Measurements from ENCODE around the gene PBX4. TPM values are rescaled to one million over a fixed set of nuclear protein-coding genes. Genes with fewer than 3 reads are reported as not detected.
A peak's percentile ranks its signal among the peaks of the same experiment; 100 is the strongest.

The PBX4 gene
- total and polyA plus RNA-seq, 11 donors: 0.43 to 0.69 (median 0.53) TPM; not detected in 8

DNA sequence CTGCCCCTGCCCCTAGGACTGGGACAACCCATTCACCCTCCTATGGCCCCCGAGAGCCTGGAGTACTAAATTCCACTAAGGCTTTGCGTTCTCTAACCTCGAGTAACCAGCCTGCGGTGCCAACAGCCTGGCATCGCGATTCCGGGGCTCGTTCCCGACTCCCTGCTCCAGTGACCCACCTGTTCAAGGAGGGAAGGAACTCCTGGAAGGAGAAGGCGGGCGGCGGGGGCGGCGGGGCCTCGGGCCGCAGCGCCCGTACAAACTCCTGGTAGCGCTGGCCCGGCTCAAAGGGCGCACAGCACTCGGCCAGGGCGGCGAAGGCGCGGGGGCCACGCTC lies 18.7 kb upstream of the PBX4 start:
- H3K36me3 ChIP-seq: peaks cover 0 to 90% (median 10%) of the 10 kb centered on the region in 9 donors

GRCh38 chr19:19636573-19637185 lies 18.2 kb upstream of the PBX4 start:
- no peak for TF ChIP-seq CTCF (IDR thresholded peaks at IDR 0.05)
- no peak for TF ChIP-seq POLR2A (IDR thresholded peaks at IDR 0.05)
- peaks cover 0 to 92% (median 10%) of the 10 kb centered on the region in 9 donors for H3K36me3 ChIP-seq

More for the DNA sequence above, 18.7 kb upstream of the PBX4 start:
- ATAC-seq: no peak
- DNase-seq: no peak
- Histone ChIP-seq H3K27ac (no peak overlapping the region), H3K4me1 (no peaks in the 10 kb centered on the region), H3K4me3 (no peak overlapping the region), H3K27me3 (no peaks in the 10 kb centered on the region), H3K9me3 (no peaks in the 10 kb centered on the region)
- WGBS, 4 donors: 67 to 76% (median 72%) methylated on average over 25 to 27 of the region's 27 CpGs
- intact Hi-C loops (cut with DNase I): no loop called here
- TF ChIP-seq POLR2A (IDR thresholded peaks at IDR 0.05): no peak
- no peak for TF ChIP-seq CTCF (IDR thresholded peaks at IDR 0.05)

DNA sequence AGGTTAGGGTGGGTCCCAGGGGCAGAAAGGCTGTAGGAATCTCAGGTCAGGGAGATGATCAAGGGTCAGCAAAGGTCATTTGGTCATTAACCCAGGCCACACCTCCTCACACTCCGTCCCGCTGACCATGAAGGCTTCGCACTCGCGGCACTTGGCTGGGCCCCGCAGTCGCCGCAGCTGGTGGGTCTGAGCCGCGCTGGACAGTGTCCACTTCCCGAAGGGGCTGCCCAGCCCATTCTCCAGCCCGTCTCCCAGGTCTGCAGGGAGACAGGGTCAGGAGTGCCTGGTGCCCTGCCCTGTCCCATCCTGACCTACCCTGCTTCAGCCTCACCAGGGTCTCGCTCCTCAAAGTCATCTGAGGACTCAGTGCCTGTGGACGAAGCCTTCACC lies 16.8 kb upstream of the PBX4 start:
- no peak overlapping the region for H3K27ac ChIP-seq
- no peaks in the 10 kb centered on the region for H3K27me3 ChIP-seq
- ATAC-seq (peak in 1 of 4 donors; percentile 16), DNase-seq (no peak)
- no peaks in the 10 kb centered on the region for H3K4me1 ChIP-seq
- intact Hi-C loops (cut with DNase I): no loop called here
- TF ChIP-seq CTCF (IDR thresholded peaks at IDR 0.05) (no peak), POLR2A (IDR thresholded peaks at IDR 0.05) (no peak)
- no peaks in the 10 kb centered on the region for H3K9me3 ChIP-seq
- H3K36me3 ChIP-seq: peaks cover 0 to 90% (median 10%) of the 10 kb centered on the region in 9 donors
- H3K4me3 ChIP-seq: no peak overlapping the region
- 94 to 97% (median 95%) methylated on average over 12 to 14 of the region's 14 CpGs for WGBS, 4 donors

More at GRCh38 chr19:19636573-19637185, 18.2 kb upstream of the PBX4 start:
- no peaks in the 10 kb centered on the region for H3K27me3 ChIP-seq
- no peak overlapping the region for H3K4me3 ChIP-seq
- no peak for ATAC-seq
- intact Hi-C loops (cut with DNase I): no loop called here
- no peaks in the 10 kb centered on the region for H3K4me1 ChIP-seq
- peak in 1 of 5 donors; percentile 5 for DNase-seq
- 89 to 98% (median 96%) methylated on average over 9 of the region's 9 CpGs for WGBS, 4 donors
- no peaks in the 10 kb centered on the region for H3K9me3 ChIP-seq
- H3K27ac ChIP-seq: no peak overlapping the region

GRCh38 chr19:19634516-19635312 lies 16.2 kb upstream of the PBX4 start:
- DNase-seq: no peak
- H3K36me3 ChIP-seq: peaks cover 0 to 95% (median 10%) of the 10 kb centered on the region in 9 donors
- 93 to 96% (median 95%) methylated on average over 34 to 36 of the region's 36 CpGs for WGBS, 4 donors

More at GRCh38 chr19:19634516-19635312, 16.2 kb upstream of the PBX4 start:
- intact Hi-C loops (cut with DNase I): loop anchor here in 1 of 10 donors (5.0 kb wide), 1 partner anchor 77 kb away; no protein-coding TSS in a partner anchor
- H3K27ac ChIP-seq: no peak overlapping the region
- H3K27me3 ChIP-seq: no peaks in the 10 kb centered on the region
- no peaks in the 10 kb centered on the region for H3K4me1 ChIP-seq
- ATAC-seq: no peak
- no peak for TF ChIP-seq CTCF (IDR thresholded peaks at IDR 0.05)
- TF ChIP-seq POLR2A (IDR thresholded peaks at IDR 0.05): no peak
- no peaks in the 10 kb centered on the region for H3K9me3 ChIP-seq
- no peak overlapping the region for H3K4me3 ChIP-seq

Data from heart left ventricle (tissue), 16 donors.